Inflammatory macrophage treated with lipopolysaccharide for 4 hours (primary cell): ENCODE data around the gene NF2.
"Not testable (repeated sequence)": the region's sequence is repeated elsewhere in the genome, so short reads cannot be mapped to it uniquely, and the experiment has no call there.

Source experiments
- DNase-seq: peaks from one replicate; pipeline ENCODE4 v3.0.0-alpha.2; 2020

The NF2 gene

DNA sequence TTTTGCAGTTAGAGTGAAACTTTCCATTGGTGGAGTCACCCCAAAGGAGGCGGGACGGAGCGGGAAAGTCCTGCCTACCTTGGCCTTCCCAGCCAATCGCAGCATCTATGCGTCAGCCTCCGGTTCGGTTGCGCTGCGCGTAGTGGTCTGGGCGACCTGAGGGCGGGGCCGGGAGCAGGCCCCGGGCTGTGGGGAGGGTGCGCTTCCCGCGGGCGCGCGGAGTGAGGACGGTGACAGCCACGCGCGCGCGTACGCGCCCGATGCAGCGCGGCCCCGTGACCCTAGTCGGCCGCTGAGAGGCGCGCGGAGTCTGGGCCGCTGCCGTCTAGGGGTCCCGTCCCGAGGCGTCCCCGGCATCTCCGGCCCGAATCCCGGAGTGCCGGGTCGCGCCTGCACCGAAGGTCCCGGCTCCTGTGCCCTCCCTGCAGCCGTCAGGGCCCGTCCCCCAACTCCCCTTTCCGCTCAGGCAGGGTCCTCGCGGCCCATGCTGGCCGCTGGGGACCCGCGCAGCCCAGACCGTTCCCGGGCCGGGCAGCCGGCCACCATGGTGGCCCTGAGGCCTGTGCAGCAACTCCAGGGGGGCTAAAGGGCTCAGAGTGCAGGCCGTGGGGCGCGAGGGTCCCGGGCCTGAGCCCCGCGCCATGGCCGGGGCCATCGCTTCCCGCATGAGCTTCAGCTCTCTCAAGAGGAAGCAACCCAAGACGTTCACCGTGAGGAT, at the start of gene NF2:
Gene NF2 (plus strand): TSS at position 276 of the 718 bp plus-strand sequence. CDS start 366 bp downstream, at position 642.
- DNase-seq: peak; percentile 100

DNA sequence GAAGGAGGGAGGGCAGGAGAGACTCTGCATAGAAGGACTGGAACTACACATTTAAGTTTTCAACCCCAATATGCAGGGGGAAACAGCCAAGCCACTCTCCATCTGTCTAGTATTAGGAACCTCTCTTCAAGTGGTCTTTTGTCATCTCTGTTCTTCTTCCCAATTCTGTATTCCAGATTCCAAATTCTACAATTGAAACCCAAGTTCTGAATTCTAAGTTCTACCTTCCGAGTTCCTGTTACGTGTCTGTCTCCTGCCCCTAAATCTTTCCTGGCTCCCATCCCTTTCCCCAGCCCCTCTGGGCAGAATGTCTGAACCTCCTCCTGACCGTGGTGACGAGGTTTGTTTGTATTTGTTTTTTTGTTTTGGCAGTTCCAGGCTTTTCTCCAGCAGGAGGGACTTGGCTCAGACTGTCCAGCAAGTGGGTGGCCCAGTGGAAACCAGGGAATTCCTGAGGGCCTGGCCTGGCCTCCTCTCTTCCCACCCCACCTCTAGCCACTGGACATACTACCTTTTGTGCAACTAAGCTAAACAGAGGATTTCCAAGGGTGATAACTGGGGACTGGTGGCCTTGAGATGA, 48.3 kb upstream of the NF2 start:
- no peak for DNase-seq

DNA sequence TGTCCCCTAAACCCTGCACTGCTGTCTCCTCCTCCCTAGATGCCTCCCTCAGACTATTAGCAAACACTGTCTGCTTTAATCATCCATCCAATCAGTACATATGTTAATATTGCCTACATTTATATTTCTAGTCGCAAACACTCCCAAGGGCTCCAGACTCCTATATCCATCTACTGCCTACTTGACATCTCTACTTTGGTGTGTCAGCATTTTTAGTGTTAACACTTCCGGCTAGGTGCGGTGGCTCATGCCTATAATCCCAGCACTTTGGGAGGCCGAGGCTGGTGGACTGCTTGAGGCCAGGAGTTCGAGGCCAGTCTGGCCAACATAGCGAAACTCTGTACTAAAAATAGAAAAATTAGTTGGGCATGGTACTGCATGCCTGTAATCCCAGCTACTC, 44.4 kb upstream of the NF2 start:
- DNase-seq: no peak

DNA sequence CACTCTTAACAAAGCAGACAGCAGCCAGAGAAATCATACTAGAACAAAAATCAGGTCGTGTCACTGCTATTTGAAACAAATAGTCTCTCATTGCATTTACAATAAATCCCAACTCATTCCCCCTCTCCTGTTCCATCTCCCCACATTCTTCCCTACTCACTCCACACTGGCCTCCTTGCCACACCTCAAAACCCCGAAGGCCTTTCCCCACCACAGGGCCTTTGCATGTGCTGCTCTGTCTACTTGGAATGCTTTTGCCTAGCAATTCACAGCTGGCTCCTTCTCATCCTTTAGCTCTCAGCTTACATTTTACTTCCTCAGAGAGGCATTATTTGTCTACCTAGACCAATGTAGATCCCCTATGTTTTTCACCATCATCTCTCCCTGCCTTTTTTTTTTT, 43.6 kb upstream of the NF2 start:
- no peak for DNase-seq

DNA sequence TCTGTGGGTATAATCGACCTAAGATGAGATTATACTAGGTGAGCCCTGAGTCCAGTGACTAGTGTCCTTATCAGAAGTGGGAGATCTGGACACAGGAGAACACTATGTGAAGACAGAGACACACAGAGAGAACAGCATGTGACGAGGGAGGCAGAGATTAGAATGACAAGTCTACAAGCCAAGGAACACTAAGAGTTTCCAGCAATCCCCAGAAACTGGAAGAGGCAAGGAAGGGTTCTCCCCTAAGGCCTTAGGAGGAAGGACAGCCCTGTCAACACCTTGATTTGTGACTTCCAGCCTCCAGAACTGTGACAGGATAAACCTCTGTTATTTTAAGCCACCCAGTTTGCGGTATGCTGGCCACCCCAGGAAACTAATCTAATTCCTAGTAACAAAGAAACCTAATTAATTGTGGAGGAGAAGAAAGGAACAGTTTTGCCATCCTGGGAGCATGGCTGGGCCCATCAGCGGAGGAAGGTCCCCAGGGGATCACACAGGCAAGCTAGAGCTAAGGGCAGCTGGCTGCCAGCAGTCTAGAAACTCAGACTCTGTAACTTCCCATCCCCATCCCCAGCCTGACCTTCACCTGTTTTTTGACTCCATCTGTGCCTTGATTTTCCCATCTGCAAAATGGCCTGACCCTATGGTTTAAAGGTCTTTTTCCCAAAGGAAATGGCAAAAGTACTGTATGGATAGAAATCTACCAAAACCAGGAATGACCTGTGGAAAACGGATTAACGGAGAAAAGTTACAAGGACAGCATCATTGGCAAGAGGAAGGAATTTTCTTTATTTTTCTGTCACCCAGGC, 39.6 kb upstream of the NF2 start:
- no peak for DNase-seq

DNA sequence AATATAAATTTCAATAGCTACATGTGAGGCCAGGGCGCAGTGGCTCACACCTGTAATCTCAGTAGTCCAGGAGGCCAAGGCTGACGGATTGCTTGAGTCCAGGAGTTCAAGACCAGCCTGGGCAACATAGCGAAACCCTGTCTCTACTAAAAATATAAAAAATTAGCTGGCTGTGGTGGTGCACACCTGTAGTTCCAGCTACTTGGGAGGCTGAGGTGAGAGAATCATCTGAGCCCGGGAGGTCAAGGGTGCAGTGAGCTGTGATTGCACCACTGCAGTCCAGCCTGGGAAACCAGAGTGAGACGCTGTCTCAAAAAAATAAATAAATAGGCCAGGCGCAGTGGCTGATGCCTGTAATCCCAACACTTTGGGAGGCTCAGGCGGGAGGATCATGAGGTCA, 36.9 kb upstream of the NF2 start:
- DNase-seq: not testable (repeated sequence)

DNA sequence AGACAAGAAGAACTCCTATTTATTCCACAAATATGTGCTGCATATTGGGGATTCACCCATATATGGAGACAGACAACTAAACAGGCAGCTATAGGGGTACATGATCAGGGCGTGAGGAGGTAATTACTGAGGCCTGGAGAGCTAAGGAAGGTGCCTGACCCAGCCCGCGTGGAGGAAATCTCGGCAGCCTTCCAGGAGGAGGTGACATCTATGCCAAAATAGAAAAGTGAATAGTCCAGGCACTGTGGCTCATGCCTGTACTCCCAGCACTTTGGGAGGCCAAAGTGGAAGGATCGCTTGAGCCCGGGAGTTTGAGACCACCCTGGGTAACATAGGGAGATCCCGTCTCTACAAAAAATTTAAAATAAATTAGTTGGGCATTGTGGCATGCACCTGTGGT, 36.1 kb upstream of the NF2 start:
- no peak for DNase-seq

DNA sequence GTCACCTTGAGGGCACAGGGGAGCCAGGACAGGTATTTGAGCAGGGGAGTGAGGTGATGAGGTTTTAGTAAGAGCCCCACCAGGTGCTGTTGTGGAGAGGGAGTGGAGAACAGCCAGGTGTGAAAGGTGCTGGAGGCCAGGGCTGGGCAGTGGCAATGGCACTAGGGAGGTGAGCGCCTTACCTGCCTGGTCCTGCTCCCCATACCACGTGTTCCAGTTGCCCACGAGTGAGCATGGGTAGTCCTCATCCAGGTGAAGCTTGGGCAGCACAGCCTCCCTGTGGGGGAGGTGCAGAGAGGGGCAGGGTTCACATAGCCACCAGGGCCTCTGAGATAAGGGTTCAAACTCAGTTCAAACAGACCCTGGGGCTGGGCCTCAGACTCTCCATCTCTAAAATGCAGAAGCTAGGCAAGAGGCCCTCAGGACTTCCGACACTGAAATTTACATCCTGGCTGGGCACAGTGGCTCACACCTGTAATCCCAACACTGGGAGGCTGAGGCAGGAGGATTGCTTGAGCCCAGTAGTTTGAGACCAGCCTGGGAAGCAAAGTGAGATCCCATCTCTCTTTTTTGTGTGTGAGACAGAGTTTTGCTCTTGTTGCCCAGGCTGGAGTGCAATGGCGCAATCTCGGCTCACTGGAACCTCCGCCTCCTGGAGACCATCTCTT, 34.3 kb upstream of the NF2 start:
- DNase-seq: no peak

DNA sequence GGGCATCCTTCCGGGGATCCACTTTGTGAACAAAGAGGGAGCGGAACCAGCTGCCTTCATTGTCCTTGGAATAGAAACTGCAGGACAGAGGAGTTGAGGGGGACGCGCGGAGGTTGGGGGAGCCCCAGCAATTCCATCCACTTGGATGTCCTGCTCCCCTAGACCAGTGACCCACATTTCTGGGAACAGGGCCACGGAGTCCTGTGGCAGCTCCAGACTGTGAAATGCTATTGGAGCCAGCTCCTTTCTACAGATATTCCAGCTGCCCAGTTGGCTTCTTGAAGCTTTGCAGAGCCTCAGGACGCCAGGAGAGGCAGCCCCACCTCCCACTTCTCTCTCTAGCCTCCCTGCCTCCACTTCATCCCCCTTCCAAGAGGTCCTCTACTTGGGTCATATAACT, 33.0 kb upstream of the NF2 start:
- no peak for DNase-seq

DNA sequence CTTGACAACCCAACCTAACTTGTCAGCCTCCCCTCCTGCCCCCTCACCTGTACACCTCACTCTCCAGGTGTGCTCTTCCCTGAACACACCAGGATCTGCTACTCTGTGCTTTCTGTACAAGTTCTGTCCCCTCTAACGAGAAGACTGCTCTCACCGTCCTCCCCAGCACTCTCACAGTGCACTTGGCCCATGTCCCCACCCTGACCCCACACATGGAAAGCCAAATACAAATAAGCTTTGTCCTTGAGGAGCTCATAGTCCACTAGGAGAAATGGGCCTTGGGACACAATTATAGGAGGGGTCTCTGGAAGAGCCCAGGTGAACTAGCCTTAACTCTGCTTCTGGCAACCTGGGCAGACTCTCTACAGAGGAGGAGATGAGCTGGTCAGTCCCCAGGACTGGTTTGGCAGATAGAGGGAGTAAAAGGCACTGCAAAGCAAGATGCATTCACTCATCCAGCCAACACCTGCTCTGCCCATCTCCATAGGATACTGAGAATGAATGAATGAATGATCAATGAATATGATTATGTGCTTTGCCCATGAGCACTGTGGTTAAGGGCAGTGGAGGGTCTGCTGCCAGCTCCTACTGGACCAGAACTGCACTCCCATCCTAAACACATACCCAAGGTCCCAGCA, 32.4 kb upstream of the NF2 start:
- no peak for DNase-seq

DNA sequence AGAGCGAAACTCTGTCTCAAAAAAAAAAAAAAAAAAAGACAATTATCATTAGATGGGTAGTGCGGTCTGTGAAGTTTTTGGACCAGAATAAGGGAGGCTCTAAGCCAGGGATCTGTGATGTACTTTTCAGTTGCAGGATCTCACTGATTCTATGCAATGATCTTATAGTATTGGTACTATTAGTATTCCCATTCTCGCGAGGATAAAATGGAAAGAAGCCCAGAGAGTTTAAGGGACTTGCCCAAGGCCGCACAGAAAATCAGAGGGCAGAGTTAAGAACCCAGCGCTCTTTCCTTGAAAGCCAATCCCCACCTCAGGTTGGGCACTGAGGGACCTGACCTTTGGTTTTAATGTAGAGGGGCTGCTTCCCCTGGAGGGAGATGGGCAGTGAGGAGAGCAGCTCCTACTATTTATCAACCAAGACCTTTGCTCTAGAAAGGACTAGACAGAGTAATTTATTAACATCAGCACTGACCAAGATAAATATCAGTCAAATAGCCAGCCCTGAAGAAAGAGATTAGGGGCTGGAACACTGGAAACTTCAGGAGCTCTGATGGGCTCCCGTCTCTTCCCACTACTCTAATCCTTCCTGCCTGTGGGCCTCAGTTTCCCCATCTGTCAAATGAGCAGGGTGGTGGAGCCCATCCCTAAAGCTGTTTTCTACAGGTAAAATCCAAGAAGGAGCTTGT, 28.5 kb upstream of the NF2 start:
- DNase-seq: no peak

DNA sequence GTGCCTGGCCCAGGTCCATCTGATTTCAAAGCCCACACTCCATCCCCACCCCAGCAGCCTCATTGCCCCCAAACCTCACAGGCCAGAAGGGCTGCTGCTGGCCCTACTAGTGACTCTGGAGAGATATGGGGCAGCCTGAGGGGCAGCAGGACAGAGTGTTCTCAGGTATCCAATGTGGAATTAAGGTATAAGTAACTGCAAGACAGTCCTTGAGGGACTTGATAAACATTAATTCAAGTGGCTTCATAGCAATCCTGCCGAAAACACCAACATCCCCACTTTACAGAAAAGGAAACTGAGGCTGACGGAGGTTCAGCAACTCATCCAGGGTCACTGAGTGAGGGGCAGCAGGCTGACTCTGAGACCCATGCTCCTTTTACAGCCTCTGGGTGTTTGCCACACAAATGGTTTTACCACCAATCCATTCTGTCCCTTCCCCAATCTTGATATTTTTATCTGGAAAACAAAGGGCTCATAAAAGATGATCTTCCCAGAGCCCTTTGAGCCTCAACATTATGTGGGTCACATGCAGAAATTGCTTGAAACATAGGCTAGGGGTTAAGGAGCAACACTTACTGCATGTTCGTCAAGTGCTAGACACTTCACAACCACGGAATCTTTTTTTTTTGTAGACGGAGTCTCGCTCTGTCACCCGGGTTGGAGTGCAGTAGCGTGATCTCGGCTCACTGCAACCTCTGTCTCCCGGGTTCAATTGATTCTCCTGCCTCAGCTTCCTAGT, 24.8 kb upstream of the NF2 start:
- DNase-seq: no peak

DNA sequence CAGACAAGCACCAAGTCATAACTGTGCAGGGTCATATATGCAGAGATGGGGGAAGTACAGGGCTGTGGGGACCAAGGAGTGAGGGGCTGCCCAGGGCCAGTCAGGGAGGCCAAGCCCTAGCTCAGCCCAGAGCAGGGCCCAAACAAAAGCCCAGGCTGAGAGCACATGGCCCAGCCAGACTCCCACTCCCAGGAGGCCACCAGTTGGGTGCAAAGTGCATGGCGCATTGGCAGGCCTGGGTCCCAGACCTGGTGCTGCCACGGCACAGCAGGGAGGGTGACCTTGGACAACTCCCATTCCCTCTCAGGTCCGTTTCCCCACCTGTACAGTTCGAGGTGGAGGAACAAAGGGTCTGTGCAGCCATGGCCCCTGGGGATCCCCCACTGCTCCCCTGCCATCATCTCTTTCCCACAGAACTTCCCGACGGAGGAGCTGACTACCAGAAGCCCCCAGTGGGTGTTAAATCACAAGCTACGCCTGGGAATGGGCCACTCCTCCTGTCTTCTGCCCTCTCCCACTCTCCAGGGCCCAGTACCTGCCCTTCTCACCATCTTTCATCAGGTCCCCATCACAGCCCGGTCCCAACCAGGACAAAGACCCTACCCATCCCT, 23.1 kb upstream of the NF2 start:
- DNase-seq: no peak

DNA sequence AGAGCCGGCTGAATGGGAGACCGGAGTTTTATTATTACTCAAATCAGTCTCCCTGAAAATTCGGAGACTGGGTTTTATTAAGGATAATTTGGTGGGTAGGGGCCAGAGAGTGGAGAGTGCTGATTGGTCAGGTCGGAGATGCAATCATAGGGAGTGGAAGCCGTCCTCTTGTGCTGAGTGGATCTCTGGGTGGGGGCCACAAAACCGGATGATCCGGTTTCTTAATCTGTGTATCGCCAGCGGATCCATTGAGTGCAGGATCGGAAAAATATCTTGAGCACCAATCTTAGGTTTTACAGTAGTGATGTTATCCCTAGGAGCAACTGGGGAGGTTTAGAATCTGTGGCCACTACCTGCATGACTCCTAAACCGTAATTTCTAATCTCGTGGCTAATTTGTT, 21.6 kb upstream of the NF2 start:
- DNase-seq: no peak

DNA sequence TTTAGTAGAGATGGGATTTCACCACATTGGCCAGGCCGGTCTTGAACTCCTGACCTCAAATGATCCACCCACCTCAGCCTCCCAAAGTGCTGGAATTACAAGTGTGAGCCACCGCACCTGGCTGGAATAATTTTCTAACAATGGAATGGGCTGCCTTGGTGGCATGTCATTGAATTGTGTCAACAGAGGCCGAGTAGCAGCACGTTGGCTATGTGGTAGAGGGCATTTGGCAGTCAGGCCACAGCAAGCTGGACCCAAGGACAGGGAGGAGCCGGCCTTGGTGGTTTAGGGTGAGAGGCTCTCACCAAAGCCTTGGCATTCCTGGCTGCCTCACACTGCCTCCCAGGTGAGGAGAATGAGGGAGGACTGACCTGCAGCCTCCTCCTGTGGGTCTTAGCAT, 18.5 kb upstream of the NF2 start:
- DNase-seq: no peak

DNA sequence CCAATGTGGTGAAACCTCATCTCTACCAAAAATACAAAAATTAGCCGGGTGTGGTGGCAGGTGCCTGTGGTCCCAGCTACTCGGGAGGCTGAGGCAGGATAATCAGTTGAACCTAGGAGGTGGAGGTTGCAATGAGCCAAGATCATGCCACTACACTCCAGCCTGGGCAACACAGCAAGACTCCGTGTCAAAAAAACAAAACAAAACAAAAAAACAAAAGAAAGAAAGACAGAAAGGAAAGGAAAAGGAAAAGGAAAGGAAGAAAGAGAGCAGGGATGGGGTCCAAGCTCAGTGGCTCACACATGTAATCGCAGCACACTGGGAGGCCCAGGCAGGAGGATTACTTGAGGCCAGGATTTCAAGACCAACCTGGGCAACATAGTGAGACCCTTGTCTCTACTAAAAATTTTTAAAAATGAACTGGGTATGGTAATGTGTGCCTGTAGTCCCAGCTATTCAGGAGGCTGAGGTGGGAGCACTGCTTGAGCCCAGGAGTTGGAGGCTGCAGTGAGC, 17.2 kb upstream of the NF2 start:
- DNase-seq: not testable (repeated sequence)

DNA sequence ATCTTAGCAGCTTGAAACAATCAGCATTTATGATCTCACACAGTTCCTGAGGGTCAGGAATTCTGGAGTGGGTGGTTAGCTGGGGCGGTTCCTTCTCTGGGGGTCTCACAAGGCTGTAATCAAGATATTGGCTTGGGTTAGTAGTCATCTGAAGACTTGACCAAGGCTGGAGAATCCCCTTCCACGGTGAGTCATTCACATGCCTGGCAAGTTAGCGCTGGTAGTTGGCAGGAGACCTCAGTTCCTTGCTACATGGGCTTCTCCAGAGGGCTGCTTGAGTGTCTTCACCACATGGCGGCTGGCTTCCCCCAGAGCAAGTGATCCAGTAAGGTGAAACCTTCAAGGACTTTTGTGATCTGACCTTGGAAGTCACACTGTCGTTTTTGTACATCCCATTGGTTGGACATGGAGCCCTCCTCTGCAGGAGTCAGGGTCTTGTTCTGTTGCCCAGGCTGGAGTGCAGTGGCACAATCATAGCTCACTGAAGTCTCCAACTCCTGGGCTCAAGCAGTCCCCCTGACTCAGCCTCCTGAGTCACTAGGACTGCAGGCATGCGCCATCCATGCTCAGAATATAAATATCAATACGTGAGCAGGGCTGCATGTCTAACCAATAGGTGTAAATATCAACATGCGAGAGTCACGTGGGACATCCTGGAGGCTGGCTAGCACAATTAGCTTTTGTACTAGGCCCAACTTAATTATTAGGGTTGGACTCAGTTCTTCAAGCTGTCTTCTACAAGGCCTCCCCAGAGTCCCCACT, 15.3 kb upstream of the NF2 start:
- DNase-seq: peak; percentile 69

DNA sequence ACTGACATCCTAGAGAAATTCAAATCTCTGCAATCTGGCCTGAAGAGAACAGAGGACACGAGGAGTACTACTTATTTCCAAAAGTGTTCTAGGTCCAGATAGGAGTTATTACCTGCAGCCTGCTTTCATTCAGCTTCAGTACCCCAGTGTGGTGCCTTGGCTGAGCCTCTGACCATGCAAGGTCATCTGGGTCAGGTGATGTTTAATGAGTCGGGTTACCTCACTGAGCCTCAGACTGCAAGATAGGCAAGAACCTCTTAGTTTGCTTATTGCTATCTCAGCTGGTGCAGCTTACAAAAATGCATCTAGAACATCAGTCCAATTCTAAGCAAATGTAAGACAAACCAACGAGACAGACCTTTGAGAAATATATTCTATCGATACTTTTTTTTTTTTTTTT, 9.5 kb upstream of the NF2 start:
- DNase-seq: no peak

DNA sequence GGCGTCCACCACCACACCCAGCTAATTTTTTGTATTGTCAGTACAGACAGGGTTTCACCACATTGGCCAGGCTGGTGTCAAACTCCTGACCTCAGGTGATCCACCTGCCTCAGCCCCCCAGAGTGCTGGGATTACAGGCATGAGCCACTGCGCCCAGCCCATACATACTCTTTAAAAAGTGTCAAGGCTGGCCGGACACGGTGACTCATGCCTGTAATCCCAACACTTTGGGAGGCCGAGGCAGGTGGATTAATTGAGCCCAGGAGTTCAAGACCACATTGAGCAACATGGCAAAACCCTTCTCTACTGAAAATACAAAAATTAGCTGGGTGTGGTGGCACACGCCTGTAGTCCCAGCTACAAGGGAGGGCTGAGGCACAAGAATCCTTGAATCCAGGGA, 9.0 kb upstream of the NF2 start:
- not testable (repeated sequence) for DNase-seq

DNA sequence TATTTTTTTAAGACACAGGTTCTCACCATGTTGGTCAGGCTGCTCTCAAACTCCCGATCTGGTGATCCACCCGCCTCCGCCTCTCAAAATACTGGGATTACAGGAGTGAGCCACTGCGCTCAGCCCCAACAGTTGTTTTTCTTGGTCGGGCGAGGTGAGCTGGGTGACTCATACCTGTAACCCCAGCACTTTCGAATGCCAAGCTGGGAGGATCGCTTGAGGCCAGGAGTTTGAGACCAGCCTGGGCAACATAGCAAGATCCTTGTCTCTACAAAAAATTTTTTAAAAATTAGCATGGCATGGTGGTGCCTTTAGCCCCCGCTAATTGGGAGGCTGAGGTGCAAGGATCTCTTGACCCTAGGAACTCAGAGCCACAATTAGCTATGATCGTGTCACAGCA, 7.0 kb upstream of the NF2 start:
- no peak for DNase-seq
